HEK293 (cell line): ENCODE data around the gene PLCG2.

ENCODE experiments used
- CTCF ChIA-PET: fragments of 350-600 bp; formaldehyde crosslinking; extraction: SDS; loops from one replicate; lab custom pipeline; 2021; ENCODE audit warnings: antibody characterized with exemption; lab: Yijun Ruan, JAX
- POLR2A ChIA-PET: fragments of 300-600 bp; formaldehyde crosslinking; extraction: SDS; loops from one replicate; lab custom pipeline; 2020; ENCODE audit warnings: antibody characterized with exemption, inconsistent platforms; lab: Yijun Ruan, JAX
- H3K27ac ChIP-seq: fragments of 200-500 bp; sonication (Bioruptor generic); 2 replicates; pipeline ENCODE4 v1.5.1; 2014; ENCODE audit warnings: low read depth, low read length, control low read depth, inconsistent platforms; ENCODE audit errors: extremely low read depth
- H3K36me3 ChIP-seq, 2 experiments: fragments of 200-500 bp in 1 of 2; sonication (Bioruptor generic) in 1 of 2; 1 replicate in 1 of 2; 2 replicates in 1 of 2; pipeline ENCODE4 v1.5.1; 2014 to 2017; ENCODE audit warnings: inconsistent platforms in 2 of 2, low read length in 2 of 2; ENCODE audit not compliant: control insufficient read depth in 2 of 2, insufficient read depth in 1 of 2
- H3K4me1 ChIP-seq: fragments of 200-500 bp; sonication (Bioruptor generic); 2 replicates; pipeline ENCODE4 v1.5.1; 2014; ENCODE audit warnings: mild to moderate bottlenecking, low read length, inconsistent platforms; ENCODE audit not compliant: control insufficient read depth, insufficient read depth
- H3K4me3 ChIP-seq: 2 replicates; pipeline ENCODE4 v1.5.1; 2011; ENCODE audit warnings: low read depth, mild to moderate bottlenecking, control low read depth, low read length, moderate library complexity
- H3K9me3 ChIP-seq: fragments of 200-500 bp; sonication (Bioruptor generic); 2 replicates; pipeline ENCODE4 v1.5.1; 2014; ENCODE audit warnings: low read depth, low read length, inconsistent platforms; ENCODE audit not compliant: control insufficient read depth, insufficient read depth
- ELK4 ChIP-seq: IDR thresholded peaks from 2 replicates; pipeline ENCODE4 v1.6.1; 2011; ENCODE audit warnings: mild to moderate bottlenecking, low read depth, low read length, borderline replicate concordance
- GLIS1 ChIP-seq: fragments of 450-650 bp; formaldehyde crosslinking; IDR thresholded peaks from 2 replicates; pipeline ENCODE4 v1.5.1; 2016; ENCODE audit warnings: missing biosample characterization, missing genetic modification characterization
- SETDB1 ChIP-seq: IDR thresholded peaks from one replicate; pipeline ENCODE4 v1.6.1; 2017; ENCODE audit warnings: mild to moderate bottlenecking, low read length, moderate library complexity, mixed read lengths; ENCODE audit not compliant: insufficient read length
- YY1 ChIP-seq: fragments of 450-650 bp; formaldehyde crosslinking; IDR thresholded peaks from 2 replicates; pipeline ENCODE4 v1.5.1; 2018; ENCODE audit warnings: missing biosample characterization, missing genetic modification characterization
- ZEB2 ChIP-seq: fragments of 450-650 bp; formaldehyde crosslinking; IDR thresholded peaks from 2 replicates; pipeline ENCODE4 v1.5.1; 2016; ENCODE audit warnings: missing biosample characterization, missing genetic modification characterization
- ZNF112 ChIP-seq: fragments of 450-650 bp; formaldehyde crosslinking; IDR thresholded peaks from 2 replicates; pipeline ENCODE4 v1.5.0; 2017; ENCODE audit warnings: missing biosample characterization, missing genetic modification characterization
- ZNF302 ChIP-seq: fragments of 450-650 bp; formaldehyde crosslinking; IDR thresholded peaks from 2 replicates; pipeline ENCODE4 v1.5.1; 2016; ENCODE audit warnings: missing biosample characterization, missing genetic modification characterization, low read depth
- ZNF488 ChIP-seq: fragments of 450-650 bp; formaldehyde crosslinking; IDR thresholded peaks from 2 replicates; pipeline ENCODE4 v1.5.1; 2016; ENCODE audit warnings: missing biosample characterization, missing genetic modification characterization
- ZNF521 ChIP-seq: fragments of 450-650 bp; formaldehyde crosslinking; IDR thresholded peaks from 2 replicates; pipeline ENCODE4 v1.5.1; 2017; ENCODE audit warnings: missing biosample characterization, mild to moderate bottlenecking, missing genetic modification characterization
- ZNF571 ChIP-seq: fragments of 450-650 bp; formaldehyde crosslinking; IDR thresholded peaks from 2 replicates; pipeline ENCODE4 v1.5.0; 2017; ENCODE audit warnings: missing biosample characterization, missing genetic modification characterization
- ZNF785 ChIP-seq: fragments of 450-650 bp; formaldehyde crosslinking; IDR thresholded peaks from 2 replicates; pipeline ENCODE4 v1.5.1; 2016; ENCODE audit warnings: missing biosample characterization, missing genetic modification characterization
- TF ChIP-seq, protein P1 (sequence below): fragments of 450-650 bp; formaldehyde crosslinking; IDR thresholded peaks from 2 replicates; pipeline ENCODE4 v1.5.1; 2016; ENCODE audit warnings: missing biosample characterization, missing genetic modification characterization, low read depth
- TF ChIP-seq, protein P2 (sequence below): fragments of 450-650 bp; formaldehyde crosslinking; IDR thresholded peaks from 2 replicates; pipeline ENCODE4; 2016; ENCODE audit warnings: missing biosample characterization, missing genetic modification characterization
- TF ChIP-seq, protein P3 (sequence below): fragments of 450-650 bp; formaldehyde crosslinking; IDR thresholded peaks from 2 replicates; pipeline ENCODE4 v1.5.1; 2016; ENCODE audit warnings: missing biosample characterization, missing genetic modification characterization
- TF ChIP-seq, protein P4 (sequence below): fragments of 450-650 bp; formaldehyde crosslinking; IDR thresholded peaks from 2 replicates; pipeline ENCODE4 v1.5.1; 2017; ENCODE audit warnings: missing biosample characterization, mild to moderate bottlenecking, missing genetic modification characterization, moderate library complexity
- TF ChIP-seq, protein P5 (sequence below): fragments of 450-650 bp; formaldehyde crosslinking; IDR thresholded peaks from 2 replicates; pipeline ENCODE4 v1.5.1; 2016; ENCODE audit warnings: missing biosample characterization, missing genetic modification characterization
- TF ChIP-seq, protein P6 (sequence below): fragments of 450-650 bp; formaldehyde crosslinking; IDR thresholded peaks from 2 replicates; pipeline ENCODE4 v1.5.1; 2016; ENCODE audit warnings: missing biosample characterization, missing genetic modification characterization, borderline replicate concordance

The PLCG2 gene

GRCh38 chr16:81780350-81780749 is 1.3 kb downstream of the PLCG2 start:
- no peak overlapping the region for H3K27ac ChIP-seq
- H3K4me3 ChIP-seq: no peak overlapping the region
- POLR2A ChIA-PET: no interaction called here
- CTCF ChIA-PET: interaction anchor here (0.9 kb wide), 1 partner anchor 94 kb away, joined by 3 read pairs; no protein-coding TSS in a partner anchor
- no peaks in the 10 kb centered on the region for H3K9me3 ChIP-seq
- H3K36me3 ChIP-seq: no peaks in the 10 kb centered on the region
- peaks cover 16% of the 10 kb centered on the region for H3K4me1 ChIP-seq
- TF ChIP-seq ZNF521 (tag by site-specific recombination) (no peak), YY1 (tag by site-specific recombination) (no peak), GLIS1 (tag by site-specific recombination) (no peak), ZNF112 (tag by site-specific recombination) (no peak)
- TF ChIP-seq, protein P1, sequence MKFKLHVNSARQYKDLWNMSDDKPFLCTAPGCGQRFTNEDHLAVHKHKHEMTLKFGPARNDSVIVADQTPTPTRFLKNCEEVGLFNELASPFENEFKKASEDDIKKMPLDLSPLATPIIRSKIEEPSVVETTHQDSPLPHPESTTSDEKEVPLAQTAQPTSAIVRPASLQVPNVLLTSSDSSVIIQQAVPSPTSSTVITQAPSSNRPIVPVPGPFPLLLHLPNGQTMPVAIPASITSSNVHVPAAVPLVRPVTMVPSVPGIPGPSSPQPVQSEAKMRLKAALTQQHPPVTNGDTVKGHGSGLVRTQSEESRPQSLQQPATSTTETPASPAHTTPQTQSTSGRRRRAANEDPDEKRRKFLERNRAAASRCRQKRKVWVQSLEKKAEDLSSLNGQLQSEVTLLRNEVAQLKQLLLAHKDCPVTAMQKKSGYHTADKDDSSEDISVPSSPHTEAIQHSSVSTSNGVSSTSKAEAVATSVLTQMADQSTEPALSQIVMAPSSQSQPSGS (tag by site-specific recombination): no peak
- TF ChIP-seq, protein P2, sequence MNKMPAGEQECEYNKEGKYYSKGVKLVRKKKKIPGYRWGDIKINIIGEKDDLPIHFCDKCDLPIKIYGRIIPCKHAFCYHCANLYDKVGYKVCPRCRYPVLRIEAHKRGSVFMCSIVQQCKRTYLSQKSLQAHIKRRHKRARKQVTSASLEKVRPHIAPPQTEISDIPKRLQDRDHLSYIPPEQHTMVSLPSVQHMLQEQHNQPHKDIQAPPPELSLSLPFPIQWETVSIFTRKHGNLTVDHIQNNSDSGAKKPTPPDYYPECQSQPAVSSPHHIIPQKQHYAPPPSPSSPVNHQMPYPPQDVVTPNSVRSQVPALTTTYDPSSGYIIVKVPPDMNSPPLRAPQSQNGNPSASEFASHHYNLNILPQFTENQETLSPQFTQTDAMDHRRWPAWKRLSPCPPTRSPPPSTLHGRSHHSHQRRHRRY: no peak
- TF ChIP-seq, protein P3, sequence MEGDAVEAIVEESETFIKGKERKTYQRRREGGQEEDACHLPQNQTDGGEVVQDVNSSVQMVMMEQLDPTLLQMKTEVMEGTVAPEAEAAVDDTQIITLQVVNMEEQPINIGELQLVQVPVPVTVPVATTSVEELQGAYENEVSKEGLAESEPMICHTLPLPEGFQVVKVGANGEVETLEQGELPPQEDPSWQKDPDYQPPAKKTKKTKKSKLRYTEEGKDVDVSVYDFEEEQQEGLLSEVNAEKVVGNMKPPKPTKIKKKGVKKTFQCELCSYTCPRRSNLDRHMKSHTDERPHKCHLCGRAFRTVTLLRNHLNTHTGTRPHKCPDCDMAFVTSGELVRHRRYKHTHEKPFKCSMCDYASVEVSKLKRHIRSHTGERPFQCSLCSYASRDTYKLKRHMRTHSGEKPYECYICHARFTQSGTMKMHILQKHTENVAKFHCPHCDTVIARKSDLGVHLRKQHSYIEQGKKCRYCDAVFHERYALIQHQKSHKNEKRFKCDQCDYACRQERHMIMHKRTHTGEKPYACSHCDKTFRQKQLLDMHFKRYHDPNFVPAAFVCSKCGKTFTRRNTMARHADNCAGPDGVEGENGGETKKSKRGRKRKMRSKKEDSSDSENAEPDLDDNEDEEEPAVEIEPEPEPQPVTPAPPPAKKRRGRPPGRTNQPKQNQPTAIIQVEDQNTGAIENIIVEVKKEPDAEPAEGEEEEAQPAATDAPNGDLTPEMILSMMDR (tag by site-specific recombination): no peak

GRCh38 chr16:81782236-81782635 is 3.1 kb downstream of the PLCG2 start:
- Histone ChIP-seq H3K4me1 (peaks cover 20% of the 10 kb centered on the region), H3K4me3 (no peak overlapping the region), H3K9me3 (no peaks in the 10 kb centered on the region), H3K27ac (no peak overlapping the region), H3K36me3 (no peaks in the 10 kb centered on the region; a peak in 1 of 3 replicates)
- CTCF ChIA-PET: interaction anchor here (0.7 kb wide), 1 partner anchor 49 kb away, joined by 6 read pairs; no protein-coding TSS in a partner anchor
- no peak for TF ChIP-seq ZNF785 (tag by site-specific recombination)
- TF ChIP-seq, protein P4, sequence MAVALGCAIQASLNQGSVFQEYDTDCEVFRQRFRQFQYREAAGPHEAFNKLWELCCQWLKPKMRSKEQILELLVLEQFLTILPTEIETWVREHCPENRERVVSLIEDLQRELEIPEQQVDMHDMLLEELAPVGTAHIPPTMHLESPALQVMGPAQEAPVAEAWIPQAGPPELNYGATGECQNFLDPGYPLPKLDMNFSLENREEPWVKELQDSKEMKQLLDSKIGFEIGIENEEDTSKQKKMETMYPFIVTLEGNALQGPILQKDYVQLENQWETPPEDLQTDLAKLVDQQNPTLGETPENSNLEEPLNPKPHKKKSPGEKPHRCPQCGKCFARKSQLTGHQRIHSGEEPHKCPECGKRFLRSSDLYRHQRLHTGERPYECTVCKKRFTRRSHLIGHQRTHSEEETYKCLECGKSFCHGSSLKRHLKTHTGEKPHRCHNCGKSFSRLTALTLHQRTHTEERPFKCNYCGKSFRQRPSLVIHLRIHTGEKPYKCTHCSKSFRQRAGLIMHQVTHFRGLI (tag by site-specific recombination): no peak
- TF ChIP-seq ELK4: no peak
- no peak for TF ChIP-seq ZNF488 (tag by site-specific recombination)
- TF ChIP-seq SETDB1: no peak
- no peak for TF ChIP-seq ZNF302 (tag by site-specific recombination)
- no peak for TF ChIP-seq ZEB2 (tag by site-specific recombination)
- TF ChIP-seq, protein P5, sequence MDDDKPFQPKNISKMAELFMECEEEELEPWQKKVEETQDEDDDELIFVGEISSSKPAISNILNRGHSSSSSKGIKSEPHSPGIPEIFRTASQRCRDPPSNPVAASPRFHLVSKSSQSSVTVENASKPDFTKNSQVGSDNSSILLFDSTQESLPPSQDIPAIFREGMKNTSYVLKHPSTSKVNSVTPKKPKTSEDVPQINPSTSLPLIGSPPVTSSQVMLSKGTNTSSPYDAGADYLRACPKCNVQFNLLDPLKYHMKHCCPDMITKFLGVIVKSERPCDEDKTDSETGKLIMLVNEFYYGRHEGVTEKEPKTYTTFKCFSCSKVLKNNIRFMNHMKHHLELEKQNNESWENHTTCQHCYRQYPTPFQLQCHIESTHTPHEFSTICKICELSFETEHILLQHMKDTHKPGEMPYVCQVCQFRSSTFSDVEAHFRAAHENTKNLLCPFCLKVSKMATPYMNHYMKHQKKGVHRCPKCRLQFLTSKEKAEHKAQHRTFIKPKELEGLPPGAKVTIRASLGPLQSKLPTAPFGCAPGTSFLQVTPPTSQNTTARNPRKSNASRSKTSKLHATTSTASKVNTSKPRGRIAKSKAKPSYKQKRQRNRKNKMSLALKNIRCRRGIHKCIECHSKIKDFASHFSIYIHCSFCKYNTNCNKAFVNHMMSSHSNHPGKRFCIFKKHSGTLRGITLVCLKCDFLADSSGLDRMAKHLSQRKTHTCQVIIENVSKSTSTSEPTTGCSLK: no peak
- no peak for TF ChIP-seq ZNF571 (tag by site-specific recombination)
- TF ChIP-seq, protein P6, sequence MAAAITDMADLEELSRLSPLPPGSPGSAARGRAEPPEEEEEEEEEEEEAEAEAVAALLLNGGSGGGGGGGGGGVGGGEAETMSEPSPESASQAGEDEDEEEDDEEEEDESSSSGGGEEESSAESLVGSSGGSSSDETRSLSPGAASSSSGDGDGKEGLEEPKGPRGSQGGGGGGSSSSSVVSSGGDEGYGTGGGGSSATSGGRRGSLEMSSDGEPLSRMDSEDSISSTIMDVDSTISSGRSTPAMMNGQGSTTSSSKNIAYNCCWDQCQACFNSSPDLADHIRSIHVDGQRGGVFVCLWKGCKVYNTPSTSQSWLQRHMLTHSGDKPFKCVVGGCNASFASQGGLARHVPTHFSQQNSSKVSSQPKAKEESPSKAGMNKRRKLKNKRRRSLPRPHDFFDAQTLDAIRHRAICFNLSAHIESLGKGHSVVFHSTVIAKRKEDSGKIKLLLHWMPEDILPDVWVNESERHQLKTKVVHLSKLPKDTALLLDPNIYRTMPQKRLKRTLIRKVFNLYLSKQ (tag by site-specific recombination): no peak
- POLR2A ChIA-PET: no interaction called here
